Measurements from ENCODE around the gene SESN3.

Gene SESN3

GRCh38 chr11:95140397-95141033, 90.5 kb downstream of the SESN3 start (continued):
- peak; percentile 62; the same call in 1 of the 2 replicates for TF ChIP-seq SP7 (tag by site-specific recombination; IDR thresholded peaks at IDR 0.05)
- TF ChIP-seq HOXD13 (CRISPR knock-in tag; IDR thresholded peaks at IDR 0.05; ENCODE audit: borderline replicate concordance): no peak
- no peak for TF ChIP-seq ZBTB11 (tag by site-specific recombination; conservative IDR thresholded peaks at IDR 0.05; ENCODE audit: low read depth)
- no peak for TF ChIP-seq ZNF274 (IDR thresholded peaks at IDR 0.05; ENCODE audit: low read length)
- no peak for TF ChIP-seq ZNF274 (tag by site-specific recombination; IDR thresholded peaks at IDR 0.05; ENCODE audit: borderline replicate concordance)
- no peak for TF ChIP-seq IKZF3 (tag by site-specific recombination; IDR thresholded peaks at IDR 0.05)
- TF ChIP-seq ZNF645 (tag by site-specific recombination; IDR thresholded peaks at IDR 0.05): no peak
- no peak for TF ChIP-seq KLF17 (tag by site-specific recombination; IDR thresholded peaks at IDR 0.05)
- TF ChIP-seq TCF7L2 (IDR thresholded peaks at IDR 0.05; ENCODE audit: borderline replicate concordance, low read depth, low read length): no peak
- TF ChIP-seq ZNF239 (tag by site-specific recombination; IDR thresholded peaks at IDR 0.05): no peak
- TF ChIP-seq FEZF1 (tag by site-specific recombination; IDR thresholded peaks at IDR 0.05): peak; percentile 59
- no peak for TF ChIP-seq ZNF48 (tag by site-specific recombination; IDR thresholded peaks at IDR 0.05)
- peak; percentile 49; the same call in 1 of the 2 replicates for TF ChIP-seq KLF10 (tag by site-specific recombination; IDR thresholded peaks at IDR 0.05)
- no peak for TF ChIP-seq ZNF221 (tag by site-specific recombination; IDR thresholded peaks at IDR 0.05; ENCODE audit: borderline replicate concordance)
- no peak for TF ChIP-seq ZNF223 (tag by site-specific recombination; IDR thresholded peaks at IDR 0.05)
- no peak for TF ChIP-seq ZBTB7A (tag by site-specific recombination; IDR thresholded peaks at IDR 0.05; ENCODE audit: low read depth)
- TF ChIP-seq ZEB2 (tag by site-specific recombination; IDR thresholded peaks at IDR 0.05): peak; percentile 42; the same call in 1 of the 2 replicates
- no peak for TF ChIP-seq PRDM2 (tag by site-specific recombination; IDR thresholded peaks at IDR 0.05; ENCODE audit: borderline replicate concordance)
- TF ChIP-seq SCRT2 (tag by site-specific recombination; IDR thresholded peaks at IDR 0.05): 0 out of 2 replicates have a peak, but pooled peaks have one; percentile 33
- peak; percentile 13; the same call in 1 of the 2 replicates for TF ChIP-seq EGR2 (tag by site-specific recombination; IDR thresholded peaks at IDR 0.05; ENCODE audit: low read depth)
- no peak for TF ChIP-seq ZSCAN18 (tag by site-specific recombination; IDR thresholded peaks at IDR 0.05)
- no peak for TF ChIP-seq ZNF433 (tag by site-specific recombination; IDR thresholded peaks at IDR 0.05; ENCODE audit: low read depth)
- TF ChIP-seq ZBTB1 (tag by site-specific recombination; IDR thresholded peaks at IDR 0.05): no peak
- no peak for TF ChIP-seq MYNN (tag by site-specific recombination; IDR thresholded peaks at IDR 0.05; ENCODE audit: borderline replicate concordance)
- no peak for TF ChIP-seq ZNF214 (tag by site-specific recombination; IDR thresholded peaks at IDR 0.05; ENCODE audit: borderline replicate concordance)

Measured in HEK293 (cell line).